ENCODE data around the gene TICAM1.
"Not testable (repeated sequence)": the region's sequence is repeated elsewhere in the genome, so short reads cannot be mapped to it uniquely, and the experiment has no call there.

Gene TICAM1

DNA sequence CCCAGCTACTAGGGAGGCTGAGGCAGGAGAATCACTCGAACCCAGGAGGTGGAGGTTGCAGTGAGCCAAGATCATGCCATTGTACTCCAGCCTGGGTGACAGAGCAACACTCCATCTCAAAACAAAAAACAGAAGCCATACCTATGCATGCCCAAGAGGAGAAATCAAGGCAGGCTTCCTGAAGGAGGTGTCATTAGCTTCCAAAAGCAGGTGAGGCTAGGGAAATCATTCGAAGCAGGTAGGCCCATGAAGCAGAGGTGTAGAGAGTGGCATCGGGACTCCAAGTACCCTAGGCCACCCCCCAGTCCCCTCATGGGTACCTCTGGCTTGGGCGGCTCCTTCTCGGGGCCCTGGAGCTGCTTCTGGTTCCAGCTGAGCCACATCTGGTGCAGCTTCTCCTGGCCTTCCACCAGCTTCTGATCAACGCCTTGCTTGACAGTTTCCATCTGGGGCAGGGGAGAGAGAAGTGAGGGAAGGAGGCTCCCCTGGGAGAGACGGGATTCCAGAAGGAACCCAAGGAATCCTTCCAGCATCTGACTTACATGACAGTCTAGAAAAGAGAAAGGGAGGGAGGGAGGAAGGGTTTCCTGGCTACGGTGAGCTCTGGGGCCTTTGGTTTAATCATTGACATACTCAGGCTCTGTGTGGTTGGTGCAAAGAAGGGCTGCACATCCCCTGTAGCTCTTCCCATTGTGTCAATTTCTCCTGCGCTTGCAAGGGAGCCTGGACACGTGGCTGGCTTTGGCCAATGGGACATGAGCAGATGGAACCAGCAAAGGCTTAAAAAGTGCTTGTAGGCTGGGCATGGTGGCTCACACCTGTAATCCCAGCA lies 13.1 kb upstream of the TICAM1 start:
- DNase-seq: no peak

DNA sequence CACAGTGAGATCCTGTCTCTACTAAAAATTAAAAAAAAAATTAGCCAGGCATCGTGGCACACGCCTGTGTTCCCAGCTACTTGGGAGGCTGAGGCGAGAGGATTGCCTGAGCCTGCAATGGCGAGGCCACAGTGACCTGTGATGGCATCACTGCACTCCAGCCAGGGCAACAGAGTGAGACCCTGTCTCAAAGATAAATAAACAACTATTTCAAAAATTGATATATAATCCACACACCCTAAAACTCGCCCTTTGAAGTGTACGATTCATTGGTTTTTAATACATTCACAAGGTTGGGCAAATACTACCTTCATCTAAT lies 12.1 kb upstream of the TICAM1 start:
- DNase-seq: no peak

DNA sequence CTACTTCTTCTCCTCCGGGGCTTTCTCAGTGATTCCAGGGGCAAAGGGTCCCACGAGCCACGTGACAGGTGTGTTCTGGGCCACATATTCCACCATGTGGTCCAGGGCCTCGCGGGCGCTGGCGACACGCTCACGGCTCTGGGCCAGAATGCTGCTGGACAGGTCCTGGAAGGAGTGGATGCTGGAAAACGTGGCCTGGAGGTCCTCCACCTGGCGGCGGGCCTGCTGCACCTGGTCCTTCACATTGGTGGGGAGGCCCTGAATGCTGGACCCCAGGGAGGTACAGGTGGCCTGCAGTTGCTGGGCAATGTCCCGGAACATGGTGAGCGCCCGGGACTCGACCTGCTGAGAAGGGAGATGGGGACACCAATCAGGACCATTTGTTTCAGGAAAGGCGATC lies 7.7 kb upstream of the TICAM1 start:
- DNase-seq: no peak

GRCh38 chr19:4832776-4833175 lies 1.3 kb upstream of the TICAM1 start:
- DNase-seq: no peak

- DNase-seq: not testable (repeated sequence)
These were observed 448 bp upstream of the TICAM1 start for GRCh38 chr19:4831979-4832340.

DNA sequence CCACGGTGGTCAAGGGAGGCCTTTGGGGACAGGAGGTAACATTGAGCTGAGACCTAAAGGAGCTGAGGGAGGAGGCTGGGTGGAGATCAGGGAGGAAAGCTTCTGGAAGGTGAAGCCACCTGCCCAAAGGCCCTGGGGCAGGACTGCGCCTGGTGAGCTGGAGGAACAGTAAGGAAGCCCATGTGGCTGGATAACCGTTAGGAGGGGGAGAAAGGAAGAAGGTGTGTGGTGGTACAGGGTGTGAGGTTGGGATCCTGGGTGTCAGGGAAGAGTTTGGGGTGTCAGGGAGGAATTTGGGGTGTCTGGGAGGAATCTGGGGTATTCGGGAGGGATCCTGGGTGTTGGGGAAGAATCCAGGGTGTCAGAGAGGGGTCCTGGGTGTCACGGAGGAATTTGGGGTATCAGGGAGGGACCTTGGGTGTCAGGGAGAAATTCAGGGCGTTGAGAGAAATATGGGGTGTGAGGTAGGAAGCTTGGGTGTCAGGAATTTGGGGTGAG lies 695 bp downstream of the TICAM1 start:
- no peak for DNase-seq

DNA sequence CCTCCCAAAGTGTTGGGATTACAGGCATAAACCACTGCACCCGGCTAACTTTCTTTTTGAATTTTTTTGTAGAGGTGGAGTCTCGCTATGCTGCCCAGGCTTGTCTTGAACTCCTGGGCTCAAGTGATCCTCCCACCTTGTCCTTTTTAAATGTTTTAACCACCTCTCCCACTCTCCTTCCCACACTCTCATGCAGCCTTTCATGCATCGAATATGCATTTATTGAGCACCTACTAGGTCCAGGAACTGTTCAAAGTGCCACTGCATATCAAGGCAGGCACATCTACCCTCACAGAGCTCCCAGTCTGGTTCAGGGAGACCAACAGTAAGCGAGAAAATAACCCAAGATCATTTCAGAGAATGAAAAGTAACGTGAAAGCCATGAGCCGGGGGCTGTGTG lies 1.2 kb downstream of the TICAM1 start:
- no peak for DNase-seq

- DNase-seq: peak; percentile 26
These were observed 2.4 kb downstream of the TICAM1 start for GRCh38 chr19:4829001-4829712.

DNA sequence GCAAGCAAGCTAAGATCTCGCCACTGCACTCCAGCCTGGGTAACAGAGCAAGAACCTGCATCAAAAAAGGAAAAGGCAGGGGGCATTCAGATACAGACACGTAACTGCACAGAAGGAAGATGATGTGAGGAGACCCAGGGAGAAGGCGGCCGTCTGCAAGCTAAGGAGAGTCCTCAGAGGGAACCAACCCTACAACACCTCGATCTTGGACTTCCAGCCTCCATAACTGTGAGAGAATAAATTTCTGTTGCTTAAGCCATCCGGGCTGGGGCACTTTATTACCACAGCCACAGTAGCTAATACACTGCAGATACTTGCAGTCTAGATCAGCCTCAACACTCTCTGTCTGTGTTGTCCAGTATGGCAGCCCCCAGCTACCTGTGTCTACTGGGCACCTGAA lies 7.9 kb downstream of the TICAM1 start:
- DNase-seq: no peak

DNA sequence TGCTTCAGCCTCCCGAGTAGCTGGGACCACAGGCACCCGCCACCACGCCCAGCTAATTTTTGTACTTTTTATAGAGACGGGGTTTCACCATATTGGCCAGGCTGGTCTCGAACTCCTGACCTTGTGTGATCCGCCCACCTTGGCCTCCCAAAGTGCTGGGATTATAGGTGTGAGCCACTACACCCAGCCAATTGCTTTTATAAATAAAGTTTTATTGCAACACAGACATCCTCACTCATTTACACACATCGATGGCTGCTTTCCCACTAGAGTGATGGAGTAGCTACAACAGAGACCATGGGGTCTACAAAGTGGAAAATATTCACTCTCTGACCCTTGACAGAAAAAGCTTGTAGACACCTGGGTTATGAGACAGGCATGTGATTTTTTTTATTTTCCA lies 9.2 kb downstream of the TICAM1 start:
- not testable (repeated sequence) for DNase-seq

DNA sequence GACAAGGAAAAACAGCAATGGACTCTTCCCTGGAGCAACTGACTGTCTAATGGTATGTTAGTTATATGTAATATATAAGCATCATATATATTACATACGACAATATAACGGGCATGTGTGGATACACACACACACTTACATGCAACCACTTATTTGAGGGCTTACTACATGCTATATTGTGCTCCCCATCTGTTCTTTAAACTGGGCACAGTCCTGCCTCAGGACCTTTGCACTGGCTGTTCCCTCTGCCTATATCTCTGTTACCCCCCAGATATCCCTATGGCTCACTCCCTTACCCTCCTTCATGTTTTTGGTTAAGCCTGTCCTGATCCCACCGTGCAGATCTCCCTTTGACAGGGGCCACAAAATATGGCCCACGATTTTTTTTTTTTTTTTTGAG lies 10.2 kb downstream of the TICAM1 start:
- no peak for DNase-seq

GRCh38 chr19:4817467-4818277 lies 13.8 kb downstream of the TICAM1 start:
- DNase-seq: no peak

GRCh38 chr19:4816950-4817278 lies 14.6 kb downstream of the TICAM1 start:
- DNase-seq: no peak

DNA sequence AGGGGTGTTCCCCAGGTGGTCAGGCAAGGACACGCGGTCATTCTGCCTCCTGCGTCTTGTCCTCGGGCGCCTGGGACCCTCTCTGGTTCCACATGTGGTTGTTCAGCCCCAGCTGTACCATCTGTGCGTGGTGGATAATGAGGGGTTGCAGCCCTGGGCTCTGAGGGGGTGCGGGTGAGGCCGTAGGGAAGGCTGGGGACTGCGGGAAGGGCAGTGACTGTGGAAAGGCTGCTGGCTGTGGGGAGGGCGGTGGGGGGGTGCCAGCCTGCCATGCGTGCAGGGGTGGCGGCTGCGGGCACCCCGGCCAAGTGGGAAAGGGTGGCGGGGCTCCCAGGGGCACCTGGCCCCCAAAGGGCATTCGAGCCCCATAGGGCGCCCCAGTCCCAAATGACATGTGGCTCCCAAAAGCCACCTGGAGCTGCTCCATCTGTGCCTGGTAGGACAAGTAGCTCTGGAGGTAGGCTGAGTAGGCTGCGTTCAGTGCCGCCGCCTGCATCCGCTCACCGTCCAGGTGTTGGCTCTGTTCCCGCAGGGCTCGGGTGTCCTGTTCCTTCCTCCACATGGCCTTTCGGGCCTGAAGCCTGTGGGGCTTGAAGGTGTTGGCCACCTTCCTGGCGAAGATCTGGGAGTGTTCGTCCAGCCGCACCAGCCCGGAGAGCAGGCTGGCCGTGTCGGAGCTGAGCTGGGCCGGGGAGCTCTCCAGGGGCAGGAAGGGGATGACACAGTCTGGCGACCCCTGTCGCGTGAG lies 15.1 kb downstream of the TICAM1 start:
- no peak for DNase-seq

GRCh38 chr19:4815426-4816201 lies 15.9 kb downstream of the TICAM1 start:
- DNase-seq: peak; percentile 83

GRCh38 chr19:4814625-4815425 lies 16.7 kb downstream of the TICAM1 start:
- DNase-seq: no peak

DNA sequence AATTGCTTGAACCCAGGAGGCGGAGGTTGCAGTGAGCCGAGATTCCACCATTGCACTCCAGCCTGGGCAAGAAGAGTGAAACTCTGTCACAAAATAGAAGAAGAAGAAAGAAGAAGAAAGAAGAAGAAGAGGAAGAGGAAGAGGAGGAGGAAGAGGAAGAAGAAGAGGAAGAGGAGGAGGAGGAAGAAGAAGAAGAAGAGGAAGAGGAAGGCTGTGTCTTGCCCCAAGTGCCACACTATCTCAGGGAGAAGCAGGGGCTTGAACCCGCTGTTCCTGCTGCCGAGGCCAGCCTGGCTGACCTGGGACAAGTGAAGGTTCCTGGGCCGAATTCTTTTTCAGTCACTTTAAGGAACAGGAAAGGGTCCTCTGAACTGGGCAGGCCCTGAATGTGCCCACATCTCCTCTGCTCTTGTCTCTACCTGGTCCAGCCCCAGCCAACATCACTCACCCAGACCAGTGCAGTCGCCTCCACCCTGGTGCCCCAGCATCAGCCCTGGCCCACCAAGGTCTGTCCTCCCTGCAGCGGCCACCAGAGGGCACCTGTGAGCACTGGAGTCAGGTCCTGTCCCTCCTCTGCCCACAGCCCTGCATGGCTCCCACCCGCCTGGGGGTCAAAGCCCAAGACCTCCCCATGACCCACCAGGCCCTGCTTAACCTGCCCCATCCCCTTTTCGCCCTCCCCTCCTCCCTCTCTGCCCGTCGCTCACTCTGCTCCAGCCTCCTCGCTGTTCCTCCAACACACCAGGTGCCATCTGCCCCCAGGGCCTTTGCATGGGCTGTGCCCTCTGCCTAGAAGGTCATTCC lies 20.0 kb downstream of the TICAM1 start:
- peak; percentile 85 for DNase-seq

DNA sequence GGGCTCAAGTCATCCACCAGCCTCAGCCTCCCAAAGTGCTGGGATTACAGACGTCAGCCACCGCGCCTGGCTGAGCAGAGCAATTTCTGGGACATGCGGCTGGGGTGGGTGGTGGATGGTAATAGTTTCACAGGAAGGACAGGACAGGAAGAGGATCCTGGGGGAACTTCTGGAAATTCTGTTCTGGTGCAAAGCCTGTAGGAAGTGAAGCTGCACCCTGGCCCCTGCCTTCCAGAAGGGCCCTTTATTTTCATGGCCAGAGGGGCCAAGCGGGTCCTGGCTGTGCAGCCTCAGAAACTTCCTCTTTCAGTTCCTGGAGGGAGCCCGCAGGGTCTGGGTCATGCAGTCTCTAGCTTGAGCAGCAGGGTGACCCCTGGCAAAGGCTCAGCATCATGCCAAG lies 24.3 kb downstream of the TICAM1 start:
- no peak for DNase-seq

DNA sequence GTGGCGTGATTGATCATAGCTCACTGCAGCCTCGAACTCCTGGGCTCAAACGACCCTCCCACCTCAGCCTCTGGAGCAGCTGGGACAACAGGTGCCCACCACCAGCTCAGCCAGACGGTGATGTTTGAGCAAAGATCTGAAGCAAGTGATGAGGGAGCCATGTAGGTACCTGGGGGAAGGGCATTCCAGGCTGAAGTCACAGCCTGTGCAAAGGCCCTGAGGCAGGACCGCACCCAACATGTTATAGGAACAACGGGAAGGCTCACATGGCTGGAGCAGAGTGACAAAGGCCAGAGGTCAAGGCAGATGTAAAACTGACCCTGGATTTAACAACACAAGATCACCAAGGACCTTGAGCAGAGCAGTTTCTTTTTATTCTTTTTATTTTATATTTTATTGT lies 25.1 kb downstream of the TICAM1 start:
- DNase-seq: no peak

GRCh38 chr19:4805140-4805539 lies 26.4 kb downstream of the TICAM1 start:
- DNase-seq: not testable (repeated sequence)

Data from CD4-positive, alpha-beta T cell treated with Interleukin-21 for 1 hour (primary cell).